Stomach (tissue), 9 donors: ENCODE measurements around the gene DNM1. TPM values are rescaled to one million over a fixed set of nuclear protein-coding genes. Genes with fewer than 3 reads are reported as not detected.

Source experiments
- DNase-seq, 2 donors: peaks; one replicate each; pipeline versions ENCODE4 v3.0.0 to v3.0.0-alpha.2; 2013 to 2019
- H3K27ac ChIP-seq, 5 donors: fragments of 200-600 bp in 4 of 5; sonication (generic) in 4 of 5; one replicate each; pipeline ENCODE4 v1.5.1; 2013 to 2019; ENCODE audit warnings: mild to moderate bottlenecking in 1 of 5, moderate library complexity in 1 of 5
- H3K27me3 ChIP-seq, 3 donors: fragments of 200-600 bp; sonication (generic); one replicate each; pipeline ENCODE4 v1.5.1; 2017 to 2019; ENCODE audit warnings: mixed run types in 1 of 3
- H3K36me3 ChIP-seq, 4 donors: fragments of 200-600 bp; sonication (generic); 1 replicate in 3 of 4; 2 replicates in 1 of 4; pipeline ENCODE4 v1.5.1; 2016 to 2019
- H3K4me1 ChIP-seq, 4 donors: fragments of 200-600 bp; sonication (generic); one replicate each; pipeline ENCODE4 v1.5.1; 2016 to 2019
- H3K4me3 ChIP-seq, 4 donors: fragments of 200-600 bp; sonication (generic) in 3 of 4; one replicate each; pipeline ENCODE4 v1.5.1; 2016 to 2019; ENCODE audit warnings: mild to moderate bottlenecking in 1 of 4
- H3K9me3 ChIP-seq, 4 donors: fragments of 200-600 bp; sonication (generic); one replicate each; pipeline ENCODE4 v1.5.1; 2016 to 2019
- CTCF ChIP-seq, 7 experiments: fragments of 450-650 bp in 4 of 7; fragments of 200-600 bp in 3 of 7; sonication (generic) in 3 of 7; IDR thresholded peaks; one replicate each; pipeline ENCODE4 v1.5.1; 2016 to 2019; ENCODE audit warnings: antibody characterized with exemption in 7 of 7, control low read depth in 2 of 7, mild to moderate bottlenecking in 1 of 7
- EP300 ChIP-seq: sonication (generic); formaldehyde crosslinking; IDR thresholded peaks from one replicate; pipeline ENCODE4 v1.6.1; 2017; ENCODE audit warnings: antibody characterized with exemption
- POLR2A ChIP-seq, 4 donors: fragments of 450-650 bp; IDR thresholded peaks; one replicate each; pipeline ENCODE4 v1.6.1; 2016; ENCODE audit warnings: antibody characterized with exemption in 4 of 4, control low read depth in 2 of 4, mild to moderate bottlenecking in 1 of 4, moderate library complexity in 1 of 4
- POLR2AphosphoS5 ChIP-seq, 3 donors: sonication (generic); formaldehyde crosslinking; IDR thresholded peaks; one replicate each; pipeline ENCODE4 v1.6.1; 2016; ENCODE audit warnings: antibody characterized with exemption in 3 of 3
- WGBS, 5 donors: extraction: QIAGEN DNeasy Blood & Tissue Kit in 3 of 5; methylation state at CpG; one replicate each; pipeline versions ENCODE4 v1.1.5 to v1.1.7; 2013 to 2018; 5-methylcytosine and 5-hydroxymethylcytosine counted together
- intact Hi-C: fragments of 100-400 bp; cut with DNase I; formaldehyde crosslinking; loops from one replicate; pipeline ENCODE4 v1.15.1; 2023; ENCODE audit warnings: low total_unique reads
- polyA plus RNA-seq, 3 donors: library from polyadenylated mRNA; stranded (reverse); fragments of 200-250 nt; gene quantifications; one replicate each; pipeline ENCODE4 v1.2.3, GENCODE V29; 2013
- total RNA-seq, 5 donors: library from RNA; depleted of rRNA; stranded (reverse); fragments of >200 nt; gene quantifications; one replicate each; pipeline versions ENCODE4 v1.1.0 to v1.2.3, GENCODE V29; 2014 to 2016
- donor health status: healthy with polysubstance abuse.
- donor health status: Bipolar disorder and iron deficiency.
- donor health status: healthy.

DNM1 gene
- total and polyA plus RNA-seq, 8 donors: 2.3 to 60.8 (median 20.8) TPM

DNA sequence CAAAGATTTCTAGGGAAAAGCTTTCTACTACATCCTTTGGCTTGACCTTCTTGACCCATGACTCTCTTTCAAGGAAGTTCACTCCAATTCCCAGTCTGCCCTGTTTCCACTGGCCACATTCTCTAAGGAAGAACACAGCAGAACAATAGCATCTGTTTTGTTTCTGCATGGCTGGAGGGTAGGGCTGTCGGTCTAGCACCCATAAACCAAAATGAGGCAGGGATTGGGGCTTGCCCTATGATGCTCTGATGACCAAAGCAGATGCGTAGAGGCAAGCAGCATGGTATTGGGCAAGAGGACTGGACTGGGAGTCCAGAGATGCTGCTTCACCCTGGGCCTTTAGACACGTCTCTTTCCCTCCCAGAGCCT is 48.5 kb downstream of the DNM1 start:
- peaks cover 12 to 25% (median 19%) of the 10 kb centered on the region in 4 donors for H3K4me1 ChIP-seq
- peaks cover 0 to 23% (median 0%) of the 10 kb centered on the region in 3 donors for H3K27me3 ChIP-seq
- no peak overlapping the region for H3K4me3 ChIP-seq
- DNase-seq: no peak
- no peak overlapping the region for H3K27ac ChIP-seq
- H3K9me3 ChIP-seq: no peaks in the 10 kb centered on the region
- intact Hi-C loops: no loop called here
- no peak for TF ChIP-seq POLR2A (IDR thresholded peaks at IDR 0.05)
- TF ChIP-seq CTCF (IDR thresholded peaks at IDR 0.05): no peak
- no peak for TF ChIP-seq POLR2AphosphoS5 (IDR thresholded peaks at IDR 0.05)
- TF ChIP-seq EP300: no peak
- peaks cover under 1 to 13% (median 13%) of the 10 kb centered on the region in 4 donors for H3K36me3 ChIP-seq
- 71 to 86% (median 83%) methylated on average over 3 of the region's 3 CpGs for WGBS, 5 donors

DNA sequence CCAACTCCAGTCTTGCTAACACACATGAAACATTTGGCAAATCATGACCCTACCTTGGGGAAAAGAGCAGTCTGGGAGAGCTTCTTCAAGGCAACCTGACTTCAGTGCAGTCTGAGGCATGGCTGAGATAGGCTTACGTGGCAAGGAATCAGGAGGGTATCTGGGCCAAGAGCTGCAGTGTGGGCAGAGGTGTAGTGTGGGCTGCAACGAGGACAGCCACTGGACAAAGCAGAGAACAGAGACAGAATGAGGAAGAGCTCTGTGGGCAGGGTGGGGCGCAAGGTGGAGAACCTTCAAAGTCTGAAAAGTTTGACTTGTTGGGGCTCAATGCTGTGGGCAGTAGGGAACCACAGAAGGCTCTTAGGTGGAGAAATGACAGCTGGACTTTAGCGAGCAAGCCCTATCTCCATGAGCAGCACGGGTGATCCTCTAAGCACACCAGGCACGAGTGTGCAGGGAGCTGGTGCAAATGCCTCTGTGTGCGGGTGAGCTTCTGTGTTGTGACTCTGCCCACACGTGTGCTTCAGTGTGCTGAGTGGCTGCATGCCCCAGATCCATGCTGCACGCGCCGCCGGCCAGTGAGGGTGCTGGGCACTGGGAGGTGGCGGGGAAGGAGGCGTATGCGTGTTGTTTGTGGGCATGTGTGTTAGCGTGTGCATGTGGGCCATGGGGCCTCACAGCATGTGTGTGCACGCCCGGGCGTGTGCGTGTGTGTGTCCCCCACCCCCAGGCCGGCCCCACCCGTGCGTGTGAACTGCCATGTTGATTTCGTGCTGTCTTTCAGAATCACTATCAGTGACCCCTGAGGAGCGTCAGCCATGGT is 49.3 kb downstream of the DNM1 start:
- Histone ChIP-seq H3K4me3 (no peak overlapping the region), H3K9me3 (no peaks in the 10 kb centered on the region), H3K27me3 (peaks cover 0 to 23% (median 0%) of the 10 kb centered on the region in 3 donors), H3K4me1 (peaks cover 12 to 25% (median 19%) of the 10 kb centered on the region in 4 donors), H3K27ac (no peak overlapping the region), H3K36me3 (peaks cover 8 to 21% (median 21%) of the 10 kb centered on the region in 4 donors)
- intact Hi-C loops: no loop called here
- no peak for TF ChIP-seq EP300
- no peak for TF ChIP-seq POLR2A (IDR thresholded peaks at IDR 0.05)
- no peak for TF ChIP-seq POLR2AphosphoS5 (IDR thresholded peaks at IDR 0.05)
- no peak for TF ChIP-seq CTCF (IDR thresholded peaks at IDR 0.05)
- 85 to 89% (median 88%) methylated on average over 8 to 25 of the region's 25 CpGs for WGBS, 5 donors
- no peak for DNase-seq

DNA sequence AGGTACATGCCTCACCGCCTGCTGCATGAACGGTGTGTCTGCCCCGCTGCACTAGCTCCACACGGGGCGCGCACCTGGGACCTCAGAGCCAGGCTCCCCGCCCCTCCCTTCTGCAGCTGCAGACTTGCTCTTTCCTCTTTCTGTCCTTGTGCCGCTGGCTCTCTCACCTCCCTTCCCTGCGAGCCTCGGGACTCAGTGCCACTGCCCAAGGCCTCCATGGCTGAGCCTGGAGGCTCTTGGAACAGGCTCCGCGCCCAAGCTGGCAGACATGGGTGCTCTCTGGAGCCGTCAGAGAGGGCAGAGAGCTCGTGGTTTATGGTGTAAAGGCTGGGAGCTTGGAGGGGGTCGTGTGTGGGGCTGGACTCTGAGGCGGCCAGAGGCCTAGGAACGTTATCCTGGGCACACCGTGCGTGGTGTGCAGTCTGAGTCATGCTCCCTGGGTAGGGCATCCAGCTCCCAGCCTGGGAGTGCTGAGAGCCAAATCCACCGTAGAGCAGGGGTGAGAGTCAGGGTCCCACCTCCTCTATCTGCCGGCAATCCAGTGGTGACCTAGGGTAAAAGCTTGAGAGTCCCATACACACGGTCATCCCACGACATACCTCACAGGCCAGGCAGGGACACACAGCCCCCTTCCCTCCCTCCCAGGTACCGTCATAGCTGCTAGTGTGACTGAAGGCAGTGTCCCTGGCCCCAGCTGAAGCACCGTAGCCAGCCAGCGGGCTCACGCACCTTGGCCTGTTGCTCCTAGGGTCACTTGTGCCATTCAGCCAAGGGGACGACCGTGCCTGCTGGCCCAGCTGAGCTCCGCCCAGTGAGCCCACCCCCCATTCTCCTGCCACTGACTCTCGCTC is 50.2 kb downstream of the DNM1 start:
- Histone ChIP-seq H3K4me3 (no peak overlapping the region), H3K36me3 (peaks cover 15 to 29% (median 29%) of the 10 kb centered on the region in 4 donors), H3K27ac (no peak overlapping the region), H3K4me1 (peaks cover 12 to 25% (median 19%) of the 10 kb centered on the region in 4 donors), H3K9me3 (no peaks in the 10 kb centered on the region), H3K27me3 (peaks cover 0 to 23% (median 0%) of the 10 kb centered on the region in 3 donors)
- intact Hi-C loops: no loop called here
- TF ChIP-seq CTCF (IDR thresholded peaks at IDR 0.05) (no peak), EP300 (no peak), POLR2A (IDR thresholded peaks at IDR 0.05) (no peak), POLR2AphosphoS5 (IDR thresholded peaks at IDR 0.05) (no peak)
- no peak for DNase-seq
- 76 to 86% (median 78%) methylated on average over 27 to 31 of the region's 31 CpGs for WGBS, 5 donors

DNA sequence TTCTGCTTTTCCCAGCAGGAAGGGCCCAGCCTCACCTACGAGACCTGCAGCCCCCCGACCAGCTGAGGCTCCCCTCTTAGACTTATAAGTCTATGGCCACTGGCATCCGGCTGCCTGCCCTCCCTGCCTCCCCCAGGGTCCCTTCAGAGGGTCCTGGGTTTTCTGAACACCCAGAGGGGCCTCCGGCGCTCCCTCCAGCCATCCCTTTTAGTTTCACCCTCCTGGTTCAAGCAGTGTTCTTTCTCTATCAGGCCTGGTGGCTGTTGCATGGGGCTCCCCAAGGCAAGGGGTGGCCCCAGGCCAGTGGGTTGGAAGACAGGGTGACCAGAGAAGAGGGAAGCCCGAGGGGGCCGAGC is 50.8 kb downstream of the DNM1 start:
- TF ChIP-seq POLR2A (IDR thresholded peaks at IDR 0.05): no peak
- no peak for TF ChIP-seq POLR2AphosphoS5 (IDR thresholded peaks at IDR 0.05)
- no peak for TF ChIP-seq EP300
- TF ChIP-seq CTCF (IDR thresholded peaks at IDR 0.05): no peak
- Histone ChIP-seq H3K27ac (no peak overlapping the region), H3K36me3 (peaks cover 21 to 35% (median 35%) of the 10 kb centered on the region in 4 donors), H3K27me3 (peaks cover 0 to 23% (median 0%) of the 10 kb centered on the region in 3 donors), H3K4me3 (no peak overlapping the region), H3K9me3 (no peaks in the 10 kb centered on the region), H3K4me1 (peaks cover 12 to 25% (median 19%) of the 10 kb centered on the region in 4 donors)
- DNase-seq: no peak
- 77 to 89% (median 78%) methylated on average over 7 of the region's 7 CpGs for WGBS, 5 donors
- intact Hi-C loops: no loop called here
